Activated naive CD8-positive, alpha-beta T cell treated with anti-CD3 and anti-CD28 coated beads, Interleukin-2, amount 50 U/mL, for 16 hours (primary cell): ENCODE measurements around the gene PBX1.

Experiments used
- DNase-seq: peaks from one replicate; pipeline ENCODE4 v3.0.0-alpha.2; 2020; ENCODE audit warnings: low read depth, low spot score

PBX1 gene

GRCh38 chr1:164756741-164757140 is 197.8 kb downstream of the PBX1 start:
- DNase-seq = no peak

GRCh38 chr1:164757625-164758024 is 198.6 kb downstream of the PBX1 start:
- DNase-seq = no peak

- no peak for DNase-seq
Measured at GRCh38 chr1:164759144-164759920, 200.3 kb downstream of the PBX1 start.

GRCh38 chr1:164759979-164760469 is 201.0 kb downstream of the PBX1 start:
- DNase-seq = no peak

GRCh38 chr1:164760569-164760968 is 201.6 kb downstream of the PBX1 start:
- no peak for DNase-seq

GRCh38 chr1:164761009-164761408 is 202.0 kb downstream of the PBX1 start:
- DNase-seq = no peak

GRCh38 chr1:164763098-164763497 is 204.1 kb downstream of the PBX1 start:
- DNase-seq = no peak

- no peak for DNase-seq
Measured at GRCh38 chr1:164764333-164764732, 205.3 kb downstream of the PBX1 start.

GRCh38 chr1:164765557-164765956 is 206.6 kb downstream of the PBX1 start:
- no peak for DNase-seq

GRCh38 chr1:164765992-164766720 is 207.2 kb downstream of the PBX1 start:
- no peak for DNase-seq

- DNase-seq = no peak
Measured at GRCh38 chr1:164767752-164768402, 208.9 kb downstream of the PBX1 start.

- DNase-seq = no peak
Measured at GRCh38 chr1:164768619-164769018, 209.6 kb downstream of the PBX1 start.

- no peak for DNase-seq
Measured at GRCh38 chr1:164769486-164770130, 210.6 kb downstream of the PBX1 start.

- no peak for DNase-seq
Measured at GRCh38 chr1:164770131-164770529, 211.1 kb downstream of the PBX1 start.

- no peak for DNase-seq
Measured at GRCh38 chr1:164771041-164771618, 212.1 kb downstream of the PBX1 start.

GRCh38 chr1:164771619-164772361 is 212.8 kb downstream of the PBX1 start:
- no peak for DNase-seq

GRCh38 chr1:164772635-164773034 is 213.7 kb downstream of the PBX1 start:
- DNase-seq = no peak

- DNase-seq = no peak
Measured at GRCh38 chr1:164773102-164773501, 214.1 kb downstream of the PBX1 start.

GRCh38 chr1:164774413-164774812 is 215.4 kb downstream of the PBX1 start:
- DNase-seq = no peak

- DNase-seq = no peak
Measured at GRCh38 chr1:164774819-164775654, 216.1 kb downstream of the PBX1 start.
